Amniotic epithelial cell (primary cell): ENCODE measurements around the gene LINGO1.

Experiments used
- DNase-seq: peaks from one replicate; pipeline ENCODE4 v3.0.0-alpha.2; 2010; ENCODE audit warnings: low read depth

The LINGO1 gene

DNA sequence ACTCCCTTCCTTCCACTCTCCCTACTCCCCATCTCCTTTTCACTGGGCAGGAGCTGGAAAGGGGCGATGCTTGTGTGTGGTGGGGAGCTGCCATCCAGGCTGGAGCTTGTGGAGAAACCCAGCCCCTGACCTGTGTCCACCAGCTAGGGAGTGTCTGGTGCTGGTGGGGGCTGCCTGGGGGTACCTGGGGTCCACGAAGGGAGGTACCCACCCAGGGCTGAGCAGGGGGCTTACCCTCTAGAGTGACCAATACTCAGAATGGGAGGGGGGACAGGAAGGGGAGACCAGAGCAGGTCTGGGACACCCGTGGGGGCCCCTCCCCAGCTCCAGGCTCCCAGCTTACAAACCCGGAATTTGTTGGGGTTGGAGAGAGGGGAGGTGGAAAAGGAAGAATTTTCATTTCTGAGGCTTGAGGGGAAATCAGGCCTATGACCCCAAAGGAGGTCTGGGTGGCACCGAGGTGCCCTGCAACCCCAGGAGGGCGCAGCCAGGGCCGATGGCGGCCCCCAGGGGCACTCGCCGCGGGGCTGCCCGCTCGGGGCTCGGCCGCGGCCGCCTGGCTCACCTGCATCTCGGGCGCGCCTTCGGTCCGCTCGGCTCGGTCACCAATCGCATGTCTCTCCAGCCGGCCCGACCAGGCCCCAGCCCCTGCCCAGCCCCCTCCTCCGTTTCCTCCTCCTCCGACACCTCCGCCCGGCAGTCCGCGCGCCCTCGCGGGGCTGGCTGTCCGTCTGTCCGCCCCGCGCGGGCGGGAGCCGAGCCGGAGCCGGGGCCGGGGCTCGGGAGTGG is 773 bp downstream of the LINGO1 start:
- DNase-seq = no peak

DNA sequence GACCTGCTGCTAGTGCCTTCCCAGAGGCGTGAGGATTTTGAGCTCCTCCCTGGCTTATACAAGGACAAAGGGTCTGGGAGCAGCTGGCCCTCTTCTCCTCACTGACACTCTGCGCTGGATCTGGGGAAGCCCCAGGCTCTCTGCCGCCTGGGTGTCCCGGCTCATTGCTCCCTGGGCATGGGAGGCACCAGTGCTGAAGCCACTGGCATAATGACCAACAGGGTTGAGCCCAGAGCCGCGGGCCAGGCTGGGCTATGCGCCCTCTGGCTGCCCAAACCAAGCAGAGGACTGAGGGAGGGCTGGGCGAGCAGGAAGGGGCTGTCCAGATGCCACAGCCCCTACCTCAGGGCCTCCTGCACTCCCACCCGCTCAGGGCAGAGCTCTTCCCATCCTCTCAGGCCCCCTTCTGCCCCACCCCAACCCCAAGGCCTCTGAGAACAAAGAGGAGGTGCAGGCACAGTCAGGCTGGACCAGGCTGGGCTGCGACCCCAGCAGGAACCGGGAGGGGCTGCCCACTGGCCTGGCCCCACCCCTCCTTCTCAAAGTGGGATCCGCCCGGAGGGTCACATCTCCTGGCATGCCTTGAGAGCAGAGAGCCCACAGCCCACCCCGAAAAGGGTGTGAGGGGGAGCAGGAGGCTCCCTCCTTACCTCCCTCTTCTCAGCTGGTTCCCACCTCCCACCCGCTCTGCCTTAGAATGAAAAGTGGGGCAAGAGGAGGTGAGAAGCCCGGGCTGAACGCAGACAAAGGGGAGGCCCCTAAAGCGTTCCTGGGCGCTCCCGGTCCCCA is 1.6 kb downstream of the LINGO1 start:
- DNase-seq = no peak

DNA sequence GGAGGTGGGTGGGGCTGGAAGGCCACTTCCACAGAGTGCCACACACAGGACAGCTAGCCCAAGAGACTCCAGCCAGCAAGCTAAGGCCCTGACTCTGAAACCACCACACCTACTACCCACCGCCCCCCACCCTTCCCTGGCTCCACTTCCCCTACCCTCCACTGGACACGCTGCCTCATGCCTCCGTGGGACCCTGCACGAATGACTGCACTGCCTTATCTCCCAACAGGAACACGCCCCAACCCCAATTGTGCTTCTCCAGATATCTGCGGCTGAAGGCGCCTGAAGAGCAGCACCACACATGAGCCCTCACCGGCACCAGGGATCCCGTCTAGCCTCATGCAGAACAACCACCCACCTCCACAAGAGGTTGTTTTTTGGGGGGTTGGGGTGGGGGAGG is 2.7 kb downstream of the LINGO1 start:
- no peak for DNase-seq

DNA sequence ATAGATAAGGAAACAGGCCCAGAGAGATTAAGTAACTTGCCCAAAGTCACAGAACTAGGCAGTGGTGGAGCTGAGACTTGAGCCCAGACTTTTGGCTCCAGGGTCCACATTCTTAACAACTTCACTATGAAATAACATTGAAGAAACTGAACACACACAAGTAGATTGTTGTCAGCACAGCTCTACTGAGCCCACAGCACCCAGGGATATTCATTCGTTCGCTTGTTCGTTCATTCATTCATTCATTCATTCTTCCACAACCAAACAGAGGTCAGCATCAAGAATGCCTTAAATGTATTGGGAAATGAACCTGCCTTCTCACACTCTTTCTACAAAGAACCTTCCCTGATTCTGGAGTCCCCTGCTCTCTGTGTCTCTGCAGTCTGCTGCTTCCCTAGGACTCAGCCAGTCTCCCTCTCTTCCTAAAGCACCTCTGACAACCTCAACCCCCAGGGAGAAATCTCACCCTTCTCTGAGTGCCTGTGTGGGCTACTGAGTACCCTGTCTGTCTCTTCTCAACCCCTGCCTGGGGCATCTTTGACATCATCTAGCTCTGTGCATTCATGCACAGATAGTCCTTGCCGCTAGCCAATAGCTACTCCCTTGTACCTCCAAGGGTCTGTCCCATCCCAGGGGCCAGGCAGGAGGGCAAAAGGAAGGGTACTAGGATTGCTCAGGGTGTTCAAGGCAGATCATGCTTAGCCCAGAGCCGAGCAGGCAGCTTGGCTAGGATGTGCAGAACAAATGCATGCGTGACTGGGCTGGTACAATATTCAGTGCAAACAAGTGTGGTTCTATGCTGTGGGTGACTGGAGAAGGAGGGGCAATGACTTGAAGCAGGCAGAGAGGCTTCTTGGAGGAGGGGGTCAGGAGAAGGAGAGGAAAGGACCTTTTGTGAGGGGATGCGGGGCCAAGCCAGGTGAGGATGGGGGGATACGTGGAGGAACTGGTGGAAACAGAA is 3.4 kb downstream of the LINGO1 start:
- no peak for DNase-seq

DNA sequence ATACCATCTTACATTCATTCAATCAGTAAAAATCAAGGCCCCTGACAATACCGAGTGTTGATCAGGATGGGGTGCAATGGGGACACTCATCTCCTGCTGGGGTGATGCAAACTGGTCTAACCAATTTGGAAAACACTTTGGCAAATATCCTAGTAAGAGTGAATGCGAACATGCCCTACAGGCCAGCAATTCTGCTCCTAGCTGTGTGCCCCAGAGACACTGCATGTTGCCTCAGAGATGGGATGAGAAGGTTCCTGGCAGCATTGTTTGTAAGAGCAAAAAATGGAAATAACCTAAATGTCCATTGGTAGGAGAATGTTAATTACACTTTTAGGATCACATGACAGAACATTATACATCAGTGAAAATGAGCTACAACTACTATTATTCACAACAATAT is 4.7 kb downstream of the LINGO1 start:
- no peak for DNase-seq

DNA sequence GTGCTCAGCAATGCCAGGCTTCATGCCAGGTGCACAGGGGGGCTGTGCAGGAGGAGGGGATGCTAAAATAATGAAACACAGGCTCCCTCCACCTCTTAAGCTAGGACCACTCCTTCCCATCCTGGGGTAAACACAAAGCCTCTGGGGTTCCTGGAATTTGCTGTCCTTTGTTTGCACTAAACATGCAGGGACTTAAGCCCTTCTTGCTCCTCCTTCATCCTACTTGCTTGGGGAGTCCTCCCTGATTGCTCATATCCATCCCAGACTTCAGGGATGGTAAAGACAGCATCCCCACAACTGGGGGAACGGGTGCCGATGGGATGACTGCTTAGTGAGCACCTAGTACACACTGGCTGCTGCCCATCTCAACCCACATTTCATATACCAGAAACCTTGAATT is 5.1 kb downstream of the LINGO1 start:
- DNase-seq = no peak

DNA sequence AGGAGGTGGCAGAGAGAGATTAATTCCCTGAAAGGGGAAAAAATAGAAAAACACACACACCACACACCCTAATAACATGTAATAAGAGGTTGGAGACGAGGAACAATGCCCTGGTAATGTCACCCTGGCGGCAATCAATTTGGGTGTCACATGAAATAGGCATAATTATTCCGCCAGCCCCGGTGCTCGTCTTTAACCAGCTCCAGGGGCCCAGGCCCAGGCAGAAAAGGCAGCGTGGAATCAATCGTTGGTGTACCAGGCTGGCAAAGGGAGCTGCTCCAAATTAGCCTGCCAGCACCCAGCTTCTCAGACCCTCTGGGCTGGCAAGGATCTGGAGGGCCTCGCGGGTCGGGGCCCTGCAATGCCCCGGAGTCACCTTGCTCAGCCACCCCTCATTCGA is 5.6 kb downstream of the LINGO1 start:
- DNase-seq = no peak

DNA sequence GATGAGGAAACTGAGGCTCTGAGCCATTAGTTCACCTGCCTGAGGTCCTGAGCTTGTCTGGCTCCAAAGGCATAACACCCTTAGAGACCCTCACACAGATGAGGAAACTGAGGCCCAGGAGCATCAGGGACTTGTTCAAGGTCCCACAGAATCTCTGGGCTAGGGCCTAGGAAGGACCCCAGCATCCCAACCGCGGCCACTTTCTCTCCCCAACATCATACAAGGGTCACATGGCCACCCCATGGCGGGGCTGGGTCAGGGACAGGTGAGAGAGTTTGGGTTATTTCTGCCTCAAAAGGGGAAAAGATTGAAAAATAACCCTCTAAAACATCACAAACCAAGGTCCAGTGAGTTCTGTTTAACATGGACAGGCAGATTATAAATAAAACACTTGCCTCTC is 6.7 kb downstream of the LINGO1 start:
- no peak for DNase-seq

DNA sequence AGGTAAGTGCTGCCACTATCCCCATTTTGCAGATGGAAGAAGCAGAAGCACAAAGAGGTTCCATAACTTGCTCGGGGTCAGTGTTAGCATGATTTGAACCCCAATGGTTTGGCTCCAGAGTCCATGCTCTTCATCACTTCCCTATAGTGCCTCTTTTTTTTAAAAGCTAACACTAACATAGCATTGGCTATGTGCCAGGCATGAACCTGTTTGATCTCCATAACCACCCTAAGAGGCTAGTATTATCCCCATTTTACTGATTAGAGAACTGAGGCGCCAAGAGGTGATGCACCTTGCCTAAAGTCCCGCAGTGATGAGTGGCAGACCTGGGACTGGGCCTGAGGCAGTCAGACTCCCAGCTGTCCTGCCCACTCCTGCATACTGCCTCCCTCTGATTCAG is 7.3 kb downstream of the LINGO1 start:
- DNase-seq = no peak

DNA sequence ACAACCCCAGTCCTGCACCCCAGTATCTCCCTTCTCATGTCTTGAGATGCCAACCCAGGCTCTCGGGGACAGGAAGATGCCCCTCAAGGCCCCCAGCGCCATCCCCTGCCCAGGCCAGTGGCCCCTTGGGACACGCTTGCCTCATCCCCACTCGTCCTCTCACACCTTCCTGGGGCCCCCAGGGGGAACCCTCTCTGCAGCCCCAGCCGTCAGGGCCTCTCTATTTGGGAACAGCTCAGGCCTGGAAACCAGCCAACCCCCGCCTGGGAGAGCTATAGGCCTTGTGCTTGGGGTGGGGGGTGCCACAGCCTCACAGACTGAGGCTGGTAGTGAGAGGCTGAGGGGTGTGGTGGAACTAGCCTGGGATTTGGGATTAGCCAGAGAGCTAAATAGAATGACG is 7.8 kb downstream of the LINGO1 start:
- no peak for DNase-seq

DNA sequence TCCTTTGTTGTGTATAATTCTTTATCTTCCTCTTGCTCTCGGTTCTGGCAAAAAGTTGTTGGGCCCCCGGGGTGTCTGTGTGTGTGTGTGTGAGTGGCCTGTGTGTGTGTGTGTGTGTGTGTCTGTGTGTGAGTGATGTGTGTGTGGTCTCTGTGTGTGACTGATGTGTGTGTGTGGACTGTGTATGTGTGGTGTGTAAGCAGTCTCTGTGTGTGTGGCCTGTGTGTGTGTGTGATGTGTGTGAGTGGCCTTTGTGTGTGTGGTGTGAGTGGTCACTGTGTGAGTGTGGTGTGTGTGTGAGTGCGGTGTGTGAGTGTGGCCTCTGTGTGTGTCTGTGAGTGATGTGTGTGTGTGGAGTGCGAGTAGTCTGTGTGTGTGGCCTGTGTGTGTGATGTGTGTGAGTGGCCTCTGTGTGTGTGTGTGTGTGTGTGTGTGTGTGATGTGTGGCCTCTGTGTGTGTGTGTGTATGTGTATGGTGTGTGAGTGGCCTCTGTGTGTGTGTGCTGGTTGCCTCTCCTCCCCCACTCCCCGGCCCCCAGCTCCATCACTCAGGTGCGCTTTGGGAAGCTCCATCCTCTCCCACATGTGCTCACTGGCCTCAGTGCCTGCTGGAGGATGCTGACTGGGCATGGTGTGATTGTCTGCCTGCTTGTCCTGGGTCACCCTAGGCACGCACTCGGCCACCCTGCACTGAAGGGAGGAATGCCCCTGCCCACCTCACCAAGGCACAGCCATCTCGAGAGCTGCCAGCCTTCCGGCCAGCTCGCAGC is 8.8 kb downstream of the LINGO1 start:
- no peak for DNase-seq

DNA sequence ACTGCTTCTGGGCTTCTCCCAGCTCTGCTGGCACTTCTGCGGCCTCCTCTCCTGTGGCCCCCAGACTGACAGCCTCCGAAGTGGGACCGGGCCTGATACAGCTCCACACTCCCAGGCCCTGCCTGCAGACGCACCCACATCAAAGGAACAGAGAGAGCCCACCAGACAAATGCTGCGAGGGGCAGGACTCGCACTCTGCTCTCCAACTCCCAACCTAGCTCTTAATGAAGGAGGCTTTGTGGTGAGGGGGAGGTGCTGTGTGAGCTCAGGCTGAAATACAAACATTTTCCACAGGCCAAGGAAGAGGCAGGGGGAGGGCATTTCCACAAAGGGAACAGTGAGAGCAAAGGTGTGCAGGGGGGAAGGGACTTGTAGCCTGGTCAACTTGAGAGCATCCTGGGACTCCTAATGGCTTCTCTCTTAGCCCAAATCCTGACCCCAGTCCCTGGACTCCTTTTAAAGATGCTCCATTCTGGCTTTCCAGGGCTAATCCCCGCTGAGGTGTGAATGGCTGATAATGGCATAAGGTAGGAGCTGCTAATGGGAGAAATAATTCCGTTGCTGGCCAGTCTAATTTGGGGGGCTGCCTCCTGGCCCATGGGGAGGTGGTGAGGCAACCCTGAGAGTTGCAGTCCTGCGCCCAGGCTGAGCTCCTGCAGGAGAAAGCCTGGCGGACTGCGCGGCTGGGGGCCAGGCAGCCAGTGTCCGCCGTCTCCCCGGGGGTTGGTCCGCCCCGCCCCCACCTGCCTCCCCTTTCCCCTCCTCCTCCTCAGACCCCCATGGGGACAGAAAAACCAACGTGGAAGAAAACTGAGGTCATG is 9.6 kb downstream of the LINGO1 start:
- DNase-seq = no peak

DNA sequence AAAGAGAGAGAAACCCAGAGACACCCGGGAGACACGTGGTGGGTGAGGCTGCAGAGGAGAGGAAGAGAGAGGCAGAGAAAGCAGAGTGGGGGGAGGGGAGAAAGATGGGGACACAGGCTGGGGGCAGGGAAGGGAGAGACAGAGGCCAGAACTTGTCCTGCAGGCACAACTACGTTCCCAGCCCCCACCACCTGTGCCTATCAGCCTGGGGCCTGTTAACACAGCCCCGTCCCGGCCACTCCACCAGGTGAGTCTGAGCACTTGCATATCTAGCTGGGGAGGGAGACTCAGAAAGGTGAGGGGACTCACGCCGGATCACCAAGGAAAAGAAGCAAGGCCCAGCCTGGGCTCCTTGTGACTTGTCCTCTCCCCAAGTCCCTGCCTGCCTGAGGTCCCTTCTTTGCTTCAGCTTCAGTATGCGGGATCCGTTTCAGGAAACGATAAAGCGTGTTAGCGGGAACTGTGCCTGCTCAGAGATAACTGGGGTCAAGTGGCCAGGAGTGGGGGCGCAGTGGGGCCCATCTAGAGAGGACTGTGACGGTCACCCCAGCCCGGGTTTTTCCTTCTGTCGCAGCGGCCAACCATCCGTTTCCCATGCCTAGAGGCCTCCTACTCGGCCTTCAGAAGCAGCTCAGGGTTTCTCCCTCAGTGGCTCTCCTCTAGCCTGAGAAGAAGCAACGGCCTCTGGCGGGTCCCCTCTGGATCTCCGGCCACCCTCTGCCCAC is 10.3 kb downstream of the LINGO1 start:
- DNase-seq = no peak

DNA sequence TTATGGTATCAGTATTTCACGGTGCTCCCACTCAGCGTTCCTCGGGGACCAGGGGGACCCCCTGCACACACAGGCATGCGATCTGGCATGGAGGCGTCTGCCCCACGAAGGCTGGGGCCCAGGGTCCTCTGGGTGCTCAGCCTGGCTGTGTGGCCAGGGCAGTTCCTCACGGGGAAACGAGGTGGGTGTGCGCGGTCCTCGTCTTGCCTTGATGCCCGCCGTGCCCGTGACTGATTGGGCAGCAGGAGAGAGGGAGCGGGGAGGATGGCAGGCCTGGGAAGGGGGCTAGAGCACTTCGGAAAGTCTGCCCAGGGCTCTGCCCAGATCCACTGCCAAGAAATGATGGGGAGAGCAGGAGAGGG is 10.9 kb downstream of the LINGO1 start:
- DNase-seq = no peak

DNA sequence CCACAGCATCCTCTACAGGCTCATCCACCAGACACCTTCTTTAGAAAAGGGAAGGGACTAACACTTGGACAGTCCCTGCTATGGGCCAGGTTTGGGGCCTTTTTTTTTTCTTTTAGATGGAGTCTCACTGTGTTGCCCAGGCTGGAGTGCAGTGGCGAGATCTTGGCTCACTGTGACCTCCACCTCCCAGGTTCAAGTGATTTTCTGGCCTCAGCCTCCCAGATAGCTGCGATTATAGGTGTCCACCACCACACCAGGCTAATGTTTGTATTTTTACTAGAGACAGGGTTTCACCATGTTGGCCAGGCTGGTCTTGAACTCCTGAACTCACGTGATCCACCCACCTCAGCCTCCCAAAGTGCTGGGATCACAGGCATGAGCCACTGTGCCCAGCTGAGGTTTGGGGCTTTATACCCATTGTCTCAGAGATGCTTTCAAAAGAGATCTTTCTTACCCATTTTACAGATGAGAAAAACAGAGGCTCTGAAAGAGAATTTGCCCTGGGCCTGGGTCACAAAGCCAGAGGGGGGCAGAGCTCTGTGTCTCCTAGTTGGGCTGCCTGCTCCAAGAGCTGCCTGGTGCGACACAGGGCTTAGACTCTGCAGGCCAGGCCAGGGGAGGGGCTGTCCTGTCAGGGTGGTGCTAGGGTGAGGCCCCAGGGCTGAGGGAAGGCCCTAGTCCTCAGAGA is 11.6 kb downstream of the LINGO1 start:
- no peak for DNase-seq

DNA sequence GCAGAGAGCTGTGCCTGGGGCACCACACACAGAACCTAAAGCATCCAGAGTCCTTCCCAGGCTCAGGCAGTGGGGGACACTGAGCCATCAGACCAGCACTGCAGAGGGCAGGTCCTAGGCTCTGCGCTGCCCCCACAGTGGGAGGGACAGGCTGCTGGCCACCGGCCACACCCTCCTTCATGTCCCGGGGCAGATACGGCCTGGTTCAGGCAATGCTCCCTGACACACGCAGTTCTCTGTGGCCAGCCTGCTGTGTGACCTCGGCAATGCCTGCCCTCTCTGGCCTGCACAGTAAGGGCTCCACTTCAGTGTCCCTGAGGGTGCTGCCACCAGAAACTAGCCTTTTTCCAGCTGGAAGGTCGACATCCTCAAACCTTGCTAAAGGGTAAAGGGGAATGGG is 12.4 kb downstream of the LINGO1 start:
- DNase-seq = no peak

DNA sequence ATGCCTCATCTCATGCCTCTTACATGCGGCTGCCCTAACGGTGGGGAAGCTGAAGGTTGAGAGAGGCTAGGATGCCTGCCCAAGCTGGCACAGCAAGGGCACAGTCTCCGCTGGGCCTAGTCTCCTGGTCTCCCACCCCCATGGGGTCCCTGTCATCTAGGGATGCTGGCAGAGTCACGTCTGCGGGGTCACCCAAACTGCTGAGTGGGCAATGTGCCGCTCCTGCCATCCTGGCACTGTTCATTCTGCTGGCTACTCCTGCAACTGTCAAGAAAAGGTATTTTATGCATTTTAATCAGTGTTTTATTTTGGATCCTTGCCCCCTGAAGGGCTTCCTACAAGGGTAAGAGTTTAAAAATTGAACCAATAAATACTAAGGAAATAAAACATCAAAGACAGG is 12.8 kb downstream of the LINGO1 start:
- DNase-seq = no peak

DNA sequence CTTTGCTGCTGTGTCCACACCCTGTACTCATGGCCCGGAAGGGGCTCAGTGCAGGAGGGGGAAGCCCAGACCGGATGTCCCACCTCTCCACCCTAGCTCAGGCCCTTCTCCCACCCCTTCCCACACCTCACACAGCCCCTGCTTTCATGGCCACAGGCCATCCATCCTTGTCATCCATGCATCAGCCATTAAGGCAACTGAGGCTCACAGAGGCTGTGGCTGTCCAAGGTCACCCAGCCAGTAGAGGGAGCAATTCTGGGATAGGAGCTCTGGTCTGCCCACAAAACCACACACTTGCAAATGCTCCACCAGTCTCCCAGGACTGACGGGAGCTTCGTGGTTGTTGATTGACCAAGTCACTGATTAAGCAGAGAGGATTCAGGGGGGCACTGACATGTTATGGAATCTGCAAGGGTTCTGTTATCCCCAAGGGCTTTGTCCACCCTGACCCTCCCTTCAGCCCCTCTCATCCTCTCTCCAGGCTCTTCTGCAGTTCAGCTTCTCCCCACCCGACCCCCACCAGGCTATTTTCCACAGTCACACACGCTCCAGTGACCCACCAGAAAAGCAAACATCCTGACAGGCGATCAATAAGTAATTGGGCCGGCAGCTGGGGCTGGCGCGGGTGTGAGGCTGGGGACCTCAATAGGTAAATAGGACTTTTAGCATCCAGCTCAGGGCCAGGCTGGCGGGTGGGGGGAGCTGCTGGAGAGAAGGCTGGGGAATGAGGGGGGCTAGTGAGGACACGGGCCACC is 15.1 kb downstream of the LINGO1 start:
- DNase-seq = peak; percentile 29

DNA sequence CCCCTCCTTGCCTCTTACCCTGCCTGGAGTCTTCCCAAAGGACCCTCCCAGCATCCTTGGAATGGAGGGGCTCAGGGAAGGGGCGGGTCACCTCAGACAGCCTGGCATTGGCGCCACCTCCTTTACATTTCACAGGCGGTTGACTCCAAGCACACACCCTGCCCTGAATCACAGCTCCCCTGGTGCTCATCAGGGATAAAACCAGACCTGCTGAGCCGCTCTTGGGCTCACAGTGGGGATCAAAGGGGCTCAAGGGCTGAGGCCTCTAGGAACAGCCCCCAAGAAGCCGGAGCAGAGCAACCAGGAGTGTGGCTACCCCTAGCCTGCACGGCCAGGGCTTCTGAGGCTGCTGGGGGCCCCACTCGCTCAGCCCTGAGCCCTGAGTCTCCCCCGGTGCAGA is 16.6 kb downstream of the LINGO1 start:
- DNase-seq = no peak
